ENCODE data around the gene DDR2. TPM values are rescaled to one million over a fixed set of nuclear protein-coding genes. Genes with fewer than 3 reads are reported as not detected.

DDR2 gene
- total and polyA plus RNA-seq, 2 of the 4 experiments (the other 2 are of a cell fraction): 66.1 to 245 TPM

- intact Hi-C loops (cut with micrococcal nuclease): no loop called here
- no peak overlapping the region for H4K91ac ChIP-seq (ENCODE audit: insufficient read depth, low read depth, low read length)
- CTCF ChIA-PET: no interaction called here
- no peak overlapping the region for H3K4me2 ChIP-seq (ENCODE audit: low read depth, low read length)
- H2BK120ac ChIP-seq (ENCODE audit: low read depth, low read length): no peak overlapping the region
- no peak overlapping the region for H2BK5ac ChIP-seq (ENCODE audit: low read depth, low read length, poor library complexity, severe bottlenecking)
- no peak overlapping the region for H3K18ac ChIP-seq (ENCODE audit: low read depth, low read length)
- H3K9me1 ChIP-seq (ENCODE audit: insufficient read depth, low read length): peaks cover 31% of the 10 kb centered on the region
- H3K4me3 ChIP-seq (ENCODE audit: insufficient read depth, low read depth, low read length): no peak overlapping the region
- H2BK20ac ChIP-seq (ENCODE audit: low read depth, low read length): no peak overlapping the region
- peaks cover 26 to 87% of the 10 kb centered on the region in 2 experiments; a peak in 3 of 4 replicates for H3K79me1 ChIP-seq (ENCODE audit: low read depth in 1 of 2, low read length in 2 of 2)
- no peak overlapping the region for H3K56ac ChIP-seq (ENCODE audit: extremely low read depth, insufficient read depth, low read length)
- no CpG with 5 or more reads among the region's 3 CpGs for WGBS, 2 experiments (ENCODE audit: extremely low coverage in 2 of 2, insufficient read length in 1 of 2)
- ATAC-seq (ENCODE audit: low read depth) (no peak), DNase-seq (no peak)
- no peak overlapping the region for H2AK9ac ChIP-seq (replicated peaks; ENCODE audit: low read depth, low read length, poor library complexity)
- H3K27ac ChIP-seq (ENCODE audit: insufficient read depth, low read length): no peak overlapping the region
- H4K8ac ChIP-seq (ENCODE audit: low read depth in 2 of 2, low read length in 2 of 2): no peak overlapping the region
- H3K4ac ChIP-seq (ENCODE audit: low read depth, low read length): no peak overlapping the region
- no peak for TF ChIP-seq SMC3 (IDR thresholded peaks at IDR 0.05; ENCODE audit: low read depth, low read length)
- peak; percentile 79 for TF ChIP-seq MAFK (IDR thresholded peaks at IDR 0.05; ENCODE audit: low read depth, low read length)
- in situ Hi-C loops (cut with MboI; ENCODE audit: low sequenced_read_pairs): no loop called here
- peak overlapping the region; percentile 59; the same call in 1 of the 2 replicates for H4K5ac ChIP-seq (ENCODE audit: low read depth, low read length)
- BruUV-seq (replicated peaks): no TSS peak
- no peak overlapping the region for H3K23ac ChIP-seq (ENCODE audit: low read depth, low read length)
- no peaks in the 10 kb centered on the region for H3K9me3 ChIP-seq (ENCODE audit: control insufficient read depth, insufficient read depth, low read length)
- no peak overlapping the region for H2BK15ac ChIP-seq (ENCODE audit: low read depth, low read length)
- dilution Hi-C loops (cut with HindIII; ENCODE audit: low sequenced_read_pairs, unreplicated experiment): no loop called here
- peaks cover 94% of the 10 kb centered on the region for H4K20me1 ChIP-seq (ENCODE audit: insufficient read depth, low read length)
- H2AFZ ChIP-seq (replicated peaks; ENCODE audit: low read length, poor library complexity): no peak overlapping the region
- H3K9ac ChIP-seq (ENCODE audit: low read depth, low read length): no peak overlapping the region
- peaks cover 7% of the 10 kb centered on the region for H3K4me1 ChIP-seq (ENCODE audit: control insufficient read depth, insufficient read depth, low read length)
- H3K14ac ChIP-seq (replicated peaks; ENCODE audit: low read depth, low read length): no peak overlapping the region
- H2AK5ac ChIP-seq (ENCODE audit: low read depth, low read length): no peak overlapping the region
- H3K36me3 ChIP-seq (ENCODE audit: control insufficient read depth, insufficient read depth, low read length): peaks cover 8% of the 10 kb centered on the region
- POLR2A ChIA-PET (ENCODE audit: unreplicated experiment): interaction anchor here (1.1 kb wide), 1 partner anchor 13 kb away, joined by 3 read pairs; no protein-coding TSS in a partner anchor
- H3K27me3 ChIP-seq (ENCODE audit: control insufficient read depth, insufficient read depth, low read length): no peaks in the 10 kb centered on the region
Measured at GRCh38 chr1:162644986-162645314, 12.7 kb downstream of the DDR2 start.

Measured in IMR-90 (cell line).